GM12891 (cell line): ENCODE data around the gene ST7.

Experiments
- PAX5 ChIP-seq: IDR thresholded peaks from 2 replicates; pipeline ENCODE4 v1.6.1; 2011; ENCODE audit warnings: low read length, moderate library complexity, mild to moderate bottlenecking; ENCODE audit not compliant: insufficient read depth, severe bottlenecking
- POLR2A ChIP-seq: IDR thresholded peaks from 2 replicates; pipeline ENCODE4 v1.6.1; 2011; ENCODE audit warnings: low read depth, low read length, control low read depth
- POLR2AphosphoS5 ChIP-seq: IDR thresholded peaks from 2 replicates; pipeline ENCODE4 v1.6.1; 2011; ENCODE audit warnings: low read depth, low read length, control low read depth
- SPI1 ChIP-seq: IDR thresholded peaks from 2 replicates; pipeline ENCODE4 v1.6.1; 2011; ENCODE audit warnings: low read depth, low read length, control low read depth
- TAF1 ChIP-seq: IDR thresholded peaks from 2 replicates; pipeline ENCODE4 v1.6.1; 2011; ENCODE audit warnings: low read depth, low read length, control low read depth

- TF ChIP-seq POLR2AphosphoS5 (no peak), SPI1 (no peak), POLR2A (no peak), PAX5 (no peak), TAF1 (no peak)
Observed at GRCh38 chr7:116977172-116977571, 23.9 kb downstream of the ST7 start.
